ENCODE data around the gene ALDH16A1. TPM values are rescaled to one million over a fixed set of nuclear protein-coding genes. Genes with fewer than 3 reads are reported as not detected.

ALDH16A1 gene
- total RNA-seq, 2 donors from 2014 or later, result 22.6 to 57.9 TPM

DNA sequence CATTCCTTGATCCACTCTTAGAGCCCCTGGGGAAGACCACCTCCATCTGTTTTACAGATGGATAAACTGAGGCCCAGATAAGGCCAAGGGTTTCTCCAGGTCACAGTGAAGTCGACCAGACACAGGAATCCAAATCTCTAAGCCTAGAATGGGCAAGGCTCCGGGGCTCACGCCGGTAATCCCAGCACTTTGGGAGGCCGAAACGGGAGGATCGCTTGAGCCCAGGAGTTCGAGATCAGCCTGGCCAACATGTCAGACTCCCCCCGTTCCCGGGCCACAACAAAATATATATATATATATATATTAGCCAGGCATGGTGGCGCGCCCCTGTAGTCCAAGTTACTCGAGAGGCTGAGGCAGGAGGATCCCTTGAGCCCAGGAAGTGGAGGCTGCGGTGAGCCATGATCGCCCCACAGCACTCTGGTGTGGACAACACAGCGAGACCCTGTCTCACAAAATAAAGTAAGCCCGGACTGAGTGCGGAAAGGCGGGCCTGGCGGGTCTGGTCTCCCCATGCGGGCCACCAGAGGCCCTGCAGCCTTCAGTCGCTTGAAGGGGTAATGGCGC is 33.8 kb downstream of the ALDH16A1 start:
- H3K4me3 ChIP-seq, result peak overlapping the region; percentile 2
- TF ChIP-seq, protein P1, sequence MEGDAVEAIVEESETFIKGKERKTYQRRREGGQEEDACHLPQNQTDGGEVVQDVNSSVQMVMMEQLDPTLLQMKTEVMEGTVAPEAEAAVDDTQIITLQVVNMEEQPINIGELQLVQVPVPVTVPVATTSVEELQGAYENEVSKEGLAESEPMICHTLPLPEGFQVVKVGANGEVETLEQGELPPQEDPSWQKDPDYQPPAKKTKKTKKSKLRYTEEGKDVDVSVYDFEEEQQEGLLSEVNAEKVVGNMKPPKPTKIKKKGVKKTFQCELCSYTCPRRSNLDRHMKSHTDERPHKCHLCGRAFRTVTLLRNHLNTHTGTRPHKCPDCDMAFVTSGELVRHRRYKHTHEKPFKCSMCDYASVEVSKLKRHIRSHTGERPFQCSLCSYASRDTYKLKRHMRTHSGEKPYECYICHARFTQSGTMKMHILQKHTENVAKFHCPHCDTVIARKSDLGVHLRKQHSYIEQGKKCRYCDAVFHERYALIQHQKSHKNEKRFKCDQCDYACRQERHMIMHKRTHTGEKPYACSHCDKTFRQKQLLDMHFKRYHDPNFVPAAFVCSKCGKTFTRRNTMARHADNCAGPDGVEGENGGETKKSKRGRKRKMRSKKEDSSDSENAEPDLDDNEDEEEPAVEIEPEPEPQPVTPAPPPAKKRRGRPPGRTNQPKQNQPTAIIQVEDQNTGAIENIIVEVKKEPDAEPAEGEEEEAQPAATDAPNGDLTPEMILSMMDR (IDR thresholded peaks at IDR 0.05), result no peak
- peak overlapping the region; percentile 39 for H3K27ac ChIP-seq
- no peak overlapping the region for H3K9ac ChIP-seq (ENCODE audit: low read depth in 2 of 2, low read length in 2 of 2)
- intact Hi-C loops (cut with DNase I), result no loop called here
- peaks cover 6% of the 10 kb centered on the region for H3K4me1 ChIP-seq
- peaks cover 20% of the 10 kb centered on the region for H3K36me3 ChIP-seq
- no peak for DNase-seq
- no peaks in the 10 kb centered on the region for H3K9me3 ChIP-seq
- no peaks in the 10 kb centered on the region for H3K27me3 ChIP-seq

DNA sequence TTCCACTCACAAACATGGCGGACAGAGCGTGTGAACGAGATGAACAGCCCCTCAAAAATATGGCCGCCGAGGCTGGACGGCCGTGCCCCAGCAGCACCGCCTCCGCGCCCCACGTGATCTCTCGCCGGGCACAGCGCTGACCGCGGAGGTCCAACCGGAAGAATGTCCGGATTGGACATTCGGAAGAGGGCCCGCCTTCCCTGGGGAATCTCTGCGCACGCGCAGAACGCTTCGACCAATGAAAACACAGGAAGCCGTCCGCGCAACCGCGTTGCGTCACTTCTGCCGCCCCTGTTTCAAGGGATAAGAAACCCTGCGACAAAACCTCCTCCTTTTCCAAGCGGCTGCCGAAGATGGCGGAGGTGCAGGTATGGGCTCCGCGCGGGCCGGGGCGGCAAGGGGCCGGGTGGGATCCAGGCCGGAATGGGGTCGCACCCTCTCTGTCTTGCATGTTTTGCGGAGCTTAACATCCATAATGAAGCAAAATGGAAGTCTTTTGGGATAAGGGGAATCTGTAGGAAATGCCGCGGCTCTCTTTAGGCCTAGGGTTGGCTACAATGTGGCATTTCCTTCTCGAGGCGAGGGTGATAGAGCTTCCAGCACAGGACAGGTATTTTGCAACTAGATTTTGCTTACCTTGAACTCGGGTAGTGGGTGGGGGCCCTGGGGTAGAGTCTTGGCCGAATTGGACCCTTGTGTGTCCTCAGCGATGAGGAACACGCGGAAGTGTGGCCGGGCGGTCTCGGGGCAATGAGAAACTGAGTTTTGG is 34.4 kb downstream of the ALDH16A1 start, which contains the start of gene RPL13A:
Gene RPL13A, plus strand, starts transcription at position 332 of the 769 bp plus-strand sequence. Its CDS starts 22 bp downstream, at position 354.
- H3K9ac ChIP-seq (ENCODE audit: low read depth in 2 of 2, low read length in 2 of 2), result peak within 1 kb of the TSS; percentile 96 to 98
- TF ChIP-seq, protein P1 (IDR thresholded peaks at IDR 0.05), result no peak

DNA sequence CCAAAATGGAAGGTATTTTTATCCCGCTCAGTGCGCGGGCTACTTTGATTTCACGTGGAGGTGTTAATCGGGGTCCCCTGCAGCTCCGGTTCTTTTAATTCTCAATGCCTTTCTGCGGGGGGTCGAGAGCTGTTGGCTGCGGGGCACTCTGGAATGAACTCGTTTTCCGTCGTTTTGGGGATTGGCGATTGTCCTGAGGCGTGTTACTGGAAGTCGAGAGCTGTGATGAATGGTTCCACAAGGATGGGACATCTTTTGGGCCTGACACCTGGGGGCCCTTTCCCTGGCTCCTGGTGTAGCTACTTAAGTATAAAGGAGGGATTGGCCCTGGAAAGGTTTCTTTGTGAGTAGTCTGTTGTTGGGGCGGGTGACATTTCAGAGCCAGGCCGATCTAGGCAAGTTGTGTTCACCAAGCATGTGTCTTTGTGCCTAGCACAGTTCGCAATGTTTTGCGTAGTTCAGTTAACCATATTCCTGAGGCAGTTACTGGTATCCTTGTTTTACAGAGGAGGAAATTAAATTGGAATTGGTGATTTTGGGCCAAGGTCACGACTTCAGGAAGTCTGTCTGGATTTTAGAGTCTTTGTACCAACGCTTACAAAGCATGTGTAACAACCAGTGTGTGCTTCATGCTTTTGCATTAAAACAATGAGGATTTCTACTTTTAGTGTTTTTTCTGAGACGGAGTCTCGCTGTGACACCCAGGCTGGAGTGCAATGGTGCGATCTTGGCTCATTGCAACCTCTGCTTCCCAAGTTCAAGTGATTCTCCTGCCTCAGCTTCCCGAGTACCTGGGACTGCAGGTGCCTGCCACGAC is 35.2 kb downstream of the ALDH16A1 start:
- peak overlapping the region; percentile 87 for H3K27ac ChIP-seq
- peak overlapping the region; percentile 96 to 98 for H3K9ac ChIP-seq (ENCODE audit: low read depth in 2 of 2, low read length in 2 of 2)
- H3K36me3 ChIP-seq, result peaks cover 26% of the 10 kb centered on the region
- H3K9me3 ChIP-seq, result no peaks in the 10 kb centered on the region
- TF ChIP-seq, protein P1 (IDR thresholded peaks at IDR 0.05), result no peak
- H3K4me1 ChIP-seq, result peaks cover 6% of the 10 kb centered on the region
- H3K27me3 ChIP-seq, result no peaks in the 10 kb centered on the region
- DNase-seq, result no peak
- intact Hi-C loops (cut with DNase I), result no loop called here
- H3K4me3 ChIP-seq, result peak overlapping the region; percentile 88

More for the DNA sequence above, 34.4 kb downstream of the ALDH16A1 start, which contains the start of gene RPL13A:
- H3K27me3 ChIP-seq, result no peaks in the 10 kb centered on the region
- peak within 1 kb of the TSS; percentile 87 for H3K27ac ChIP-seq
- peak; percentile 100 for DNase-seq
- H3K4me1 ChIP-seq, result peaks cover 6% of the 10 kb centered on the region
- peak within 1 kb of the TSS; percentile 88 for H3K4me3 ChIP-seq
- H3K36me3 ChIP-seq, result peaks cover 26% of the 10 kb centered on the region
- H3K9me3 ChIP-seq, result no peaks in the 10 kb centered on the region
- intact Hi-C loops (cut with DNase I), result no loop called here

DNA sequence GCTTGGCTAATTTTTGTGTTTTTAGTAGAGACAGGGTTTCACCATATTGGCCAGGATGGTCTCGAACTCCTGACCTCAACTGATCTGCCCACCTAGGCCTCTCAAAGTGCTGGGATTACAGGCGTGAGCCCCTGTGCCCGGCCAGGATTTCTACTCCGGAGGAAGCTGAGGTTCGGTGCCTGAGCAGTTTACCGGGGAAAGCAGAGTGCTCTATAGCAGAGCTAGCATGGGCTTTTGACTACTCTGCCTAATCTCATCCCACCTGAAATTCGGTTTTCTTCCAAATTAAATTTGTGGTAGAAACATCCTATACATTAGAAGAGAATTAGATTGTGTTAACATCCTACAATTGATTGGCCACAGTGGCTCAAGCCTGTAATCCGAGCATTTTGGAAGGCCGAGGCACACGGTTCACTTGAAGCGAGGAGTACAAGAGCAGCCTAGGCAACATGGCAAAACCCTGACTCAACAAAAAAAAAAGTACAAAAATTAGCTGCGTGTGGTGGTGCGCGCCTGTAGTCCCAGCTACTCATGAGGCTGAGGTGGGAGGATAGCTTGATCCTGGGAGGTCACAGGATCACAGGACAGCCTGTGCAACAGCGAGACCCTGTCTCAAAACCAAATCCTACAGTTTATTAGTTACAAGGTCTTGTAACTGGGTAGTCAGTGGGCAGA is 36.0 kb downstream of the ALDH16A1 start:
- intact Hi-C loops (cut with DNase I), result no loop called here
- no peaks in the 10 kb centered on the region for H3K27me3 ChIP-seq
- H3K27ac ChIP-seq, result peak overlapping the region; percentile 87
- peaks cover 6% of the 10 kb centered on the region for H3K4me1 ChIP-seq
- peak overlapping the region; percentile 88 for H3K4me3 ChIP-seq
- peak overlapping the region; percentile 96 to 98 for H3K9ac ChIP-seq (ENCODE audit: low read depth in 2 of 2, low read length in 2 of 2)
- no peaks in the 10 kb centered on the region for H3K9me3 ChIP-seq
- H3K36me3 ChIP-seq, result peaks cover 26% of the 10 kb centered on the region
- TF ChIP-seq, protein P1 (IDR thresholded peaks at IDR 0.05), result no peak
- no peak for DNase-seq

Data from colonic mucosa (tissue), 4 donors.